ENCODE results near the gene CBLN3.

Gene CBLN3

GRCh38 chr14:24406416-24406815 is 23.1 kb downstream of the CBLN3 start:
- no peaks in the 10 kb centered on the region for H3K9me3 Mint-ChIP-seq
- no peak overlapping the region for H3K27ac Mint-ChIP-seq
- H3K27me3 Mint-ChIP-seq (ENCODE audit: low read depth) = peaks cover 40% of the 10 kb centered on the region
- H3K4me1 Mint-ChIP-seq (ENCODE audit: low read depth) = no peaks in the 10 kb centered on the region
- no peaks in the 10 kb centered on the region for H3K36me3 Mint-ChIP-seq (ENCODE audit: low read depth)
- no peak overlapping the region for H3K4me3 Mint-ChIP-seq

GRCh38 chr14:24404814-24405213 is 24.7 kb downstream of the CBLN3 start:
- Mint-ChIP-seq H3K4me1 (ENCODE audit: low read depth) (no peaks in the 10 kb centered on the region), H3K36me3 (ENCODE audit: low read depth) (no peaks in the 10 kb centered on the region), H3K9me3 (no peaks in the 10 kb centered on the region), H3K27ac (no peak overlapping the region), H3K4me3 (no peak overlapping the region), H3K27me3 (ENCODE audit: low read depth) (peaks cover 49% of the 10 kb centered on the region)

GRCh38 chr14:24403294-24403998 is 26.0 kb downstream of the CBLN3 start:
- no peaks in the 10 kb centered on the region for H3K36me3 Mint-ChIP-seq (ENCODE audit: low read depth)
- H3K27ac Mint-ChIP-seq = no peak overlapping the region
- H3K9me3 Mint-ChIP-seq = no peaks in the 10 kb centered on the region
- no peak overlapping the region for H3K4me3 Mint-ChIP-seq
- peaks cover 3% of the 10 kb centered on the region for H3K4me1 Mint-ChIP-seq (ENCODE audit: low read depth)
- peaks cover 54% of the 10 kb centered on the region for H3K27me3 Mint-ChIP-seq (ENCODE audit: low read depth)

- H3K27me3 Mint-ChIP-seq (ENCODE audit: low read depth) = peaks cover 64% of the 10 kb centered on the region
- H3K4me1 Mint-ChIP-seq (ENCODE audit: low read depth) = peaks cover 3% of the 10 kb centered on the region
- H3K4me3 Mint-ChIP-seq = no peak overlapping the region
- no peaks in the 10 kb centered on the region for H3K9me3 Mint-ChIP-seq
- H3K27ac Mint-ChIP-seq = no peak overlapping the region
- H3K36me3 Mint-ChIP-seq (ENCODE audit: low read depth) = no peaks in the 10 kb centered on the region
Observed at GRCh38 chr14:24401810-24402702, 27.4 kb downstream of the CBLN3 start.

GRCh38 chr14:24399999-24400718 is 29.3 kb downstream of the CBLN3 start:
- Mint-ChIP-seq H3K27ac (no peak overlapping the region), H3K4me3 (no peak overlapping the region), H3K4me1 (ENCODE audit: low read depth) (peaks cover 3% of the 10 kb centered on the region), H3K27me3 (ENCODE audit: low read depth) (peaks cover 74% of the 10 kb centered on the region), H3K9me3 (no peaks in the 10 kb centered on the region), H3K36me3 (ENCODE audit: low read depth) (no peaks in the 10 kb centered on the region)

- Mint-ChIP-seq H3K9me3 (no peaks in the 10 kb centered on the region), H3K4me1 (ENCODE audit: low read depth) (peaks cover 3% of the 10 kb centered on the region), H3K27ac (no peak overlapping the region), H3K36me3 (ENCODE audit: low read depth) (no peaks in the 10 kb centered on the region), H3K27me3 (ENCODE audit: low read depth) (peaks cover 66% of the 10 kb centered on the region), H3K4me3 (peak overlapping the region; percentile 32)
Observed at GRCh38 chr14:24399447-24399822, 30.0 kb downstream of the CBLN3 start.

GRCh38 chr14:24398653-24399446 is 30.6 kb downstream of the CBLN3 start, which contains the start of gene NYNRIN:
Gene NYNRIN, plus strand, starts transcription at chr14:24399003. Its CDS starts 244 bp downstream, at chr14:24399247.
- Mint-ChIP-seq H3K27me3 (ENCODE audit: low read depth) (peaks cover 65% of the 10 kb centered on the region), H3K4me3 (peak within 1 kb of the TSS; percentile 32), H3K4me1 (ENCODE audit: low read depth) (peaks cover 3% of the 10 kb centered on the region), H3K27ac (no peak within 1 kb of the TSS), H3K36me3 (ENCODE audit: low read depth) (no peaks in the 10 kb centered on the region), H3K9me3 (no peaks in the 10 kb centered on the region)

- Mint-ChIP-seq H3K27me3 (ENCODE audit: low read depth) (peaks cover 60% of the 10 kb centered on the region), H3K4me1 (ENCODE audit: low read depth) (peaks cover 3% of the 10 kb centered on the region), H3K4me3 (no peak overlapping the region), H3K27ac (no peak overlapping the region), H3K36me3 (ENCODE audit: low read depth) (no peaks in the 10 kb centered on the region), H3K9me3 (no peaks in the 10 kb centered on the region)
Observed at GRCh38 chr14:24398293-24398652, 31.2 kb downstream of the CBLN3 start.

- Mint-ChIP-seq H3K4me1 (ENCODE audit: low read depth) (peaks cover 3% of the 10 kb centered on the region), H3K27ac (no peak overlapping the region), H3K36me3 (ENCODE audit: low read depth) (no peaks in the 10 kb centered on the region), H3K27me3 (ENCODE audit: low read depth) (peaks cover 55% of the 10 kb centered on the region), H3K4me3 (no peak overlapping the region), H3K9me3 (no peaks in the 10 kb centered on the region)
Observed at GRCh38 chr14:24397639-24398292, 31.7 kb downstream of the CBLN3 start.

- no peak overlapping the region for H3K27ac Mint-ChIP-seq
- H3K9me3 Mint-ChIP-seq = no peaks in the 10 kb centered on the region
- H3K36me3 Mint-ChIP-seq (ENCODE audit: low read depth) = no peaks in the 10 kb centered on the region
- H3K4me1 Mint-ChIP-seq (ENCODE audit: low read depth) = peaks cover 3% of the 10 kb centered on the region
- no peak overlapping the region for H3K4me3 Mint-ChIP-seq
- peaks cover 53% of the 10 kb centered on the region for H3K27me3 Mint-ChIP-seq (ENCODE audit: low read depth)
Observed at GRCh38 chr14:24395609-24396582, 33.6 kb downstream of the CBLN3 start.

GRCh38 chr14:24394275-24394674 is 35.2 kb downstream of the CBLN3 start:
- Mint-ChIP-seq H3K9me3 (no peaks in the 10 kb centered on the region), H3K27me3 (ENCODE audit: low read depth) (peaks cover 52% of the 10 kb centered on the region), H3K36me3 (ENCODE audit: low read depth) (no peaks in the 10 kb centered on the region), H3K27ac (no peak overlapping the region), H3K4me1 (ENCODE audit: low read depth) (no peaks in the 10 kb centered on the region), H3K4me3 (no peak overlapping the region)

- Mint-ChIP-seq H3K36me3 (ENCODE audit: low read depth) (no peaks in the 10 kb centered on the region), H3K27ac (no peak overlapping the region), H3K4me3 (no peak overlapping the region), H3K4me1 (ENCODE audit: low read depth) (no peaks in the 10 kb centered on the region), H3K27me3 (ENCODE audit: low read depth) (peaks cover 64% of the 10 kb centered on the region), H3K9me3 (no peaks in the 10 kb centered on the region)
Observed at GRCh38 chr14:24392325-24393091, 37.0 kb downstream of the CBLN3 start.

All from T-helper 1 cell treated with Interleukin-12 subunit alpha and Interleukin-12 subunit beta and Interleukin-4 antibody, amounts not matched to agents 30 μg/mL and 1 μg/mL, for 36 hours (primary cell).